Esophagus muscularis mucosa (tissue), 3 donors: Measurements from ENCODE around the gene CNGB1.

ENCODE experiments used
- CTCF ChIP-seq, 3 experiments: fragments of 200-600 bp in 2 of 3; fragments of 450-650 bp in 1 of 3; sonication (generic) in 2 of 3; IDR thresholded peaks; one replicate each; pipeline ENCODE4 v1.5.1; 2017 to 2019; ENCODE audit warnings: antibody characterized with exemption in 3 of 3, mild to moderate bottlenecking in 2 of 3, moderate library complexity in 1 of 3
- POLR2A ChIP-seq: fragments of 450-650 bp; IDR thresholded peaks from one replicate; pipeline ENCODE4 v1.6.1; 2017; ENCODE audit warnings: antibody characterized with exemption, moderate library complexity, mild to moderate bottlenecking, low read depth
- POLR2AphosphoS5 ChIP-seq, 2 donors: sonication (generic); formaldehyde crosslinking; IDR thresholded peaks; one replicate each; pipeline ENCODE4 v1.6.1; 2017; ENCODE audit warnings: antibody characterized with exemption in 2 of 2

- no peak for TF ChIP-seq CTCF (IDR thresholded peaks at IDR 0.05)
- TF ChIP-seq POLR2A = no peak
- no peak for TF ChIP-seq POLR2AphosphoS5 (IDR thresholded peaks at IDR 0.05)
These were observed 31.0 kb upstream of the CNGB1 start for GRCh38 chr16:58001781-58002415.
